ENCODE results near the gene SIM1.

GRCh38 chr6:100472674-100473073 is 8.0 kb upstream of the SIM1 start:
- TF ChIP-seq CTCF (IDR thresholded peaks at IDR 0.05; ENCODE audit: control extremely low read depth in 1 of 3, insufficient read depth in 1 of 3, low read depth in 1 of 3, low read length in 3 of 3) (no peak), SP2 (IDR thresholded peaks at IDR 0.05; ENCODE audit: low read length) (no peak), RAD21 (IDR thresholded peaks at IDR 0.05 in 1 of 2, conservative IDR thresholded peaks at IDR 0.05 in 1 of 2; ENCODE audit: low read depth in 2 of 2, low read length in 2 of 2) (no peak; a peak in 1 of 4 replicates), EZH2 (IDR thresholded peaks at IDR 0.05; ENCODE audit: low read depth, low read length, severe bottlenecking) (no peak), SIX5 (IDR thresholded peaks at IDR 0.05; ENCODE audit: low read depth, low read length) (no peak), TEAD4 (IDR thresholded peaks at IDR 0.05; ENCODE audit: low read depth, low read length) (no peak), MAX (IDR thresholded peaks at IDR 0.05) (no peak)
